GM12864 (cell line): Measurements from ENCODE around the gene WDR86.

Source experiments
- DNase-seq: peaks from one replicate; pipeline ENCODE4 v3.0.0-alpha.2; 2011; ENCODE audit warnings: low read depth
- H3K4me3 ChIP-seq: 2 replicates; pipeline ENCODE4 v1.5.1; 2011; ENCODE audit warnings: mild to moderate bottlenecking, low read depth, low read length, control low read depth
- CTCF ChIP-seq: IDR thresholded peaks from 2 replicates; pipeline ENCODE4 v1.5.1; 2011; ENCODE audit warnings: low read depth, mild to moderate bottlenecking, moderate library complexity, low read length, control low read depth, inconsistent platforms; ENCODE audit errors: missing control alignments

WDR86 gene

GRCh38 chr7:151372612-151373265 lies 37.1 kb downstream of the WDR86 start:
- DNase-seq, result no peak
- no peak for TF ChIP-seq CTCF
- no peak overlapping the region for H3K4me3 ChIP-seq

DNA sequence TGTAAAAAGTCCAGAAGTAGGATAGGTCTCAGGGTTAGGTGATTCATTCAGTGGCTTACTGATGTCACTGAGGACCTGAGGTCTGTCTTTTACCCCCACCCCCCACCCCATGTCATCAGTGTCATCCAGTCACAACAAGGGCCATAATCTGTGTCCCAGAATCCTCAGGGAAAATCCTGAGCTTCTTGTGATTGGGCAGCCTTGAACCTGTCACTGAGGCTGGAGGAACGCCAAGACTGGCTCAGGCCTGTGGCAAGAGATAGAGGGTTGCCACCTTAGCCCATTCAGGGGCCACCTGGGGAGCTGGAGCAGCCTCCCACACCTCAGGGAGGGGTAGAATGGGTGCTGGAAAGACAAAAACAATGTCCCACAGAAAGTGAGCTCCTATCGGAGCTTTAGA lies 38.6 kb downstream of the WDR86 start:
- H3K4me3 ChIP-seq, result no peak overlapping the region
- TF ChIP-seq CTCF, result no peak
- DNase-seq, result no peak

DNA sequence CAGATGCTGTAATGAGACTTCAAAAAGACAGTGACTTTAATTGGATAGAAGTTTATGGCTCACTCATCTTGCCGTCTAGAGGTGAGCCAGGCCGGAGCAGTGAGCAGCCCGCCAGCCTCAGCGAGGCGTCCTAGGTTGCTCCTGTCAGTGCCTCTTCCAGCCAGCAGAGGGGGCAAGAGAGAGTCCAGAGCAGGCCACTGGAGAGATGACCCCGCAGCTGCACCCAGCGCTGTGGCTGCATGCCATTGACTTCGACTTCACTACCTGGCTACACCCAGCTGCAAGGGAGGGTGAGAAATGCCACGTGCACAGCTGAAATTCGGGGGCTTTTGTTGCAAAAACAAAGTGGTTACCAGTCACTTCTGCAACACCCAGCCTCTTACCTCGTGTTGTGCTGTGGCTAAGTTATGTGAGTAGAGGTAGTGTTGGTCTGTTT lies 41.7 kb downstream of the WDR86 start:
- no peak for DNase-seq
- no peak overlapping the region for H3K4me3 ChIP-seq
- TF ChIP-seq CTCF, result peak; percentile 98

DNA sequence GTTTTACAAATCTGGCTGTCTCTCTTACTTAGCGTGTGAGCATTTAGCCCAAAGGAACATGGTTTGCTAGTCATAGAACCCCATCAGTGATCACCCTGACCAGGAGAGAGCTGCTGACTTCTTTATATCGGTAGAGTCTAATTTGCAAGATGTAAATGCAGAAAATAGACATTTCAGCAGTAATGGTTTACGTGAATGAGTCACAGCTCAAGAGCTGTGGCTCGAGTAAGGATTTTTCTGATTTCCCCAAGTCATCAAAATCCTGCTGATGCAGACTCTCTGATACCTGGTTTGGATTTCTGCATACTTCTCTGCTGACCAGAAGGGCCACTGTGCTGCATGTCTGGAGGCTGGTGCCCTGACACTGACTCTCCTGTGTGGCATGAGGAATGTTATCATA lies 42.6 kb downstream of the WDR86 start:
- H3K4me3 ChIP-seq, result no peak overlapping the region
- no peak for TF ChIP-seq CTCF
- no peak for DNase-seq

GRCh38 chr7:151366880-151367222 lies 43.0 kb downstream of the WDR86 start:
- H3K4me3 ChIP-seq, result no peak overlapping the region
- no peak for DNase-seq
- TF ChIP-seq CTCF, result no peak

GRCh38 chr7:151366166-151366879 lies 43.5 kb downstream of the WDR86 start:
- TF ChIP-seq CTCF, result no peak
- no peak for DNase-seq
- H3K4me3 ChIP-seq, result no peak overlapping the region

- no peak for TF ChIP-seq CTCF
- DNase-seq, result no peak
- H3K4me3 ChIP-seq, result no peak overlapping the region
Observed at GRCh38 chr7:151363182-151363581, 46.7 kb downstream of the WDR86 start.
